Activated CD4-positive, alpha-beta T cell treated with anti-CD3 and anti-CD28 coated beads, Interleukin-2, amount 50 U/mL, for 1 hour (primary cell): ENCODE measurements around the gene ZNF367.

Experiments used
- DNase-seq: peaks from one replicate; pipeline ENCODE4 v3.0.0-alpha.2; 2020

The ZNF367 gene

DNA sequence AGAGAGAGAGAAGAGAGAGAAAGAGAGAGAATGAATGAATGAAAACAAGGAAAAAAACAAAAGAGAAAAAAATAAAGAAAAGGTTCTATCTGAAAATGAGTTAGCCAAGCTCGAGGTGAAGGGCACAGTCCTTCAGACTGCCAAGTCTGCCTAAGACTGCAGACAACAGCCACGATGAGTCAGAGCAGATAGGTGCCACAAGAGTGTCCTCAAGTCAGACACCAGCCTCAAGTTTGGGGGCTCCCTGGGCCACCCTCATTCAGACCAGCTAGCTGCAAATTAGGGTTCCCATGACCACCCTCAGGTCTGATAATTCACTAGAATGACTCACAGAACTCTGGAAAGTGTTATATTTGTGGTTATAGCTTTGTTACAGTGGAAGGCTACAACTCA lies 17.9 kb upstream of the ZNF367 start:
- DNase-seq, result no peak

DNA sequence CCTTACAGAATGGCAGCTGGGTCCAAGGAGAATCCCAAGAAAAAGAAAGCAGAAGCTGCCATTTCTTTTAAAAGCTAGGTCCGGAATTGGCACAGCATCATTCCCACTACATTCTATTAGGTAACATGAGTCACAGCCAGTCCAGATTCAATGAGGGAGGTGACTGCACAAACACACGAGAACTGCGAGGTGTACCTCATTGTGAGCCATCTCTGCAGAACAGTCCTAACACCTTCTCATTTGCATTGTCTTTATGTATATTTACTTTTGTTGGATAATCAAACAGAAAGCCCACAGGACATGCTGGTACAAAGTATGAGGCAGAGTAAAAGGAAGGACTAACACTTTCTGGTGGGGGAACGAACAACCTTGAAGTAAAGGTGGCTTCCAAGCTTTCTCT lies 17.2 kb upstream of the ZNF367 start:
- DNase-seq, result no peak

DNA sequence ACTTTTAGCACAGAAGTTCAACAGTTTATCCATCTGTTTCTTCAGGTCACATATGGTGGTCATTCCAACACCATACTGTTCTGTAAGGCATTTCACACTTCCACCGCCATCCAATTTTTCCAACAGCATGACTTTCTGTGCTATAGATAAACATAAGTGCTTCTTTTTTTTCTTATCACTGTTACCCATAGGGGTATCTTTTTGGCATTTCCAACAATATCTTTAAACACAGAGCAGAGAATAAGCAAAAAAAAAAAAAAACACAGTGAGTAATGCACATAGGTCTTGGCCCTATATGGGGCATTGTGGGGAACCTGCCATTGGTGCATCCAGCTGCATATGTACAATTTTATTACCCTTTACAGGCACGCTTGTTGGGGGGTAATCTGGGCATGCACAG lies 12.2 kb upstream of the ZNF367 start:
- no peak for DNase-seq

GRCh38 chr9:96429732-96430131 lies 11.6 kb upstream of the ZNF367 start:
- no peak for DNase-seq

GRCh38 chr9:96425500-96426169 lies 7.5 kb upstream of the ZNF367 start:
- no peak for DNase-seq

DNA sequence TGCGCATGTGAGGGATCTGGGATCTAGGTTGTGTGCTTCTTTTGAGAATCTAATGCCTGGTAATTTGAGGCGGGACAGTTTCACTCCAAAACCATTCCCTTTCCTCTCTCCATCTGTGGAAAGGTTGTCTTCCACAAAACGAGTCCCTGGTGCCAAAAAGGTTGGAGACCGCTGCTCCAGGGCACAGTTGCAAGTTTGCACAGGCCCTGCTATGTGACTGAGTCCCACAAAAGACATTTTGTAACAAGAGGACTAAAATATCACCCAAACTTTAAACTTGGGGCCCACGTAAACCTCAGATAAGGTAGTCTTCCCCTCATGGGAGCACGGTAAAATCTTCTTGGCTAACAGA lies 5.8 kb upstream of the ZNF367 start:
- no peak for DNase-seq

DNA sequence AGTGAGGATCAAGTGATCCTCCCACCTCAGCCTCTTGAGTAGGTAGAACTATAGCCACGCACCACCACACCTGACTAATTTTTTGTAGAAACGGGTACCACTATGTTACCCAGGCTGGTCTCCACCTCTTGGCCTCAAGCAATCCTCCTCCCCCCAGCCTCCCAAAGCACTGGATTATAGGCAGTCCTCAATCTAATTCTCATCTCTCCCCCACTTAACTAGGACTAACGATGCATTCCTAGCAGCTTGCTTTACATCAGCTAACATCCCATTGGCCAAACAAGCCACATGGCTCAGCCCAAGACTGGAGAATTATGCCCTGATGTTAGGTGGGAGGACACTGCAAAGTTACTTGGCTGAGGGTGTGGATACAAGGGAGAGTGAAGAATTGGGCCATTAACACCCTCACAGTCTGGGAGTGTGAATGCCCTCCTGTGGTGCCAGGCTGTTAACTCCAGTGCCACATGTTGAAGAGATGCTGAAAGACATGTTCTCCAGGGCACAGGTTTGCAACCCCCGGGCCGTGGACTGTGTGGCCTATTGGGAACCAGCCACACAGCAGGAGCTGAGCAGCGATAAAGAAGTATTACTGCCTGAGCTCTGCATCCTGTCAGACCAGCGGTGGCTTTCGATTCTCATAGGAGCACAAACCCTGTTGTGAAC lies 5.3 kb upstream of the ZNF367 start:
- no peak for DNase-seq

GRCh38 chr9:96420468-96421219 lies 2.5 kb upstream of the ZNF367 start:
- DNase-seq, result no peak

DNA sequence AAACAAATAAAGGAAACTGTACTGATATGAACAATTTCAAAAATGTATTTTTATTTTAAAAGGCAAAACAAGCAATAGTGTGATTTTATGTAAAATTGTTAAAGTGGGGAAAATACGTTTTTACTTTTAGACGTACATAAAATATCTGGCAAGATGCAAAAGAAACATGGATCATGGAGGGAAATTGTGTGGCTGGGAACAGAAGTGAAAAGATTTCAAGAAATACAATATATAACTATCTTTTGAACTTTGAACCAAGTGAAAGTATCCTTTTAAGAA lies 1.5 kb upstream of the ZNF367 start:
- DNase-seq, result no peak

GRCh38 chr9:96418920-96419690 lies 935 bp upstream of the ZNF367 start:
- peak; percentile 37 for DNase-seq

DNA sequence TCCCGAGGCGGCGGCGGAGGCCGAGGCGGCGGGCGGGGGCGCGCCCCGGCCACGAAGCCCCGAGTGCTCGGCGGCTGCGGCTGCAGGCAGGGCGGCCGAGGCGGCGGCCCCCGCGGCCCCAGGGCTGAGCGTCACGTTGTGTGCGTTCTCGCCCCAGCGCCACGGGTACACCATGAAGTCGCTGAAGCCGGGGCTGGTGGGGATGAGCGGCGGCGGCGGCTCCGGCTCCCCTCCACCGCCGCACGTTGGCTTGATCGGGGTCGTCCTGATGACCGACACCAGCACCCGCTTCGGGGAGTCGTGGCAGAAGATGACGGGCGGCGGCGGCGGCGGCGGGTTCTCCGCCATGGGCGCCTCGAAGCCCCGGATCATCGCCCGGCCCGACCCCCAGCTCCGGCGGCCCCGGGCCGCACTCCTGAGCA lies 498 bp downstream of the ZNF367 start:
- DNase-seq, result peak; percentile 36

DNA sequence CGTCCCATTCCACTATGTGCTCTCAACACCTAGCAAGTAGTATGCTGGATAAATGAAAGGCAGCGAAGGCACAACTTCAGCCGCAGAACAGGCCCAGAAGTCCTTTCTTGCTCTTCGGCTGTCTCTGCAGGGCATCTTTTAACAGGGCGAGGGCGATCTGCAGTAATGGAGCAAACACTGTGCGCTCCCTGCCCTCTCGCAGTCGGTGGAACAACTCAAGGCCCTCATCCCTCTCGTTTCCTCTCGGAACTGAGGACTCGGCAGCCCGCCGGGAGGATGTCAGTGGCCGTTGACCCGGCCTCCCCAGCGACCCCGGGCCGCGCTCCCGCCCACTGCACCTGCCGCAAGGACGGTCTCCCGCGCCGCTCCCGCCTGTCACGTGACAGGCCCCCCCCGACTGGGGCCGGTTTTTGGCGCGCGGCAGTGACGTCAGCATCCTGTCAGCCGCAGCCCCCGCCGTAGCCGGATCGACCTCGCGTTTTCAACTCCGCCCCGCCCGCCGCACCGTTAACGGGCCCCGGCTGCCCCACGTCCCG lies 1.1 kb downstream of the ZNF367 start:
- peak; percentile 93 for DNase-seq

DNA sequence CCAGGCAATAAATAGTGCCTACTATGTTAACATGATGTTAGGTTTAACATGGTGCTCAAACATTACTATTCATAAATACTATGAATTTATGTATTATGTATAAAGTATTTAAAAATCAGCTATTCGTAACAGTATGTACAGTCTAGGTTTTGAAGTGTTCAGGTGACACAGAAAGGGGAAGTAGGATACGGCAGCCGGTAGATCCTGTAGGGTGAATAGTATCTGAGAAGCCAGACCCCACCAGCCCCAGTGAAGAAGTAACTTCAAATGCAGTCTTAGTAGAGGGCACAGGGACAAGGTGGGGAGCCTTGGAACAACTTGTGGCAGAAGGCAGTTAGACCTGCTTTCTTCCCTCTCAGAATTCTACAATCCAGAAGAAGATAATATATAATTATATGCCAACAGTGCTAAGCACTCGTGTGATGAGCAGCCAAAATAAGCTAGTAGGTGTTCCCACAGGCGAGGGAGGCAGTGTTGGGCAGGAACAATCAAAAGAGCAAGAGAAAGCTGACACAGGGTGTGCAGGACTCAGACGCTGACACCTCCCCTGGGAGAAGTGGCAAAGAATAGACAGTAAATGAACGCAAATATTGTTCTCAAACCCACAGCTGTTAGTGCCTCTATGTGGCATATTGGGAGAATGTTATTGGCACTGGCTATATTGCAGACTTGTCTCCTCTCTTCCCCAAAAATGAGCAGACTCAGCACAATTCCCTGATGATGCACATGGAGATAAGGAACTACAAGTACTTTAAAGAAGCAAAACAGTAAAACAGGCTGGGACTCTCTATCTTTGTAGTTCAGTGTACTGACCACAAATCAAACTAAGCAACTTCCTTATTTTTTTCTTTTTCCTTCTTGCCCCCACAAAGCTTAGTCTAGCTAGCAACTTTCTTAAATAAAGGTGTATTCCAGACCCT lies 4.6 kb downstream of the ZNF367 start:
- peak; percentile 13 for DNase-seq

- no peak for DNase-seq
Observed at GRCh38 chr9:96412174-96412913, 5.8 kb downstream of the ZNF367 start.

DNA sequence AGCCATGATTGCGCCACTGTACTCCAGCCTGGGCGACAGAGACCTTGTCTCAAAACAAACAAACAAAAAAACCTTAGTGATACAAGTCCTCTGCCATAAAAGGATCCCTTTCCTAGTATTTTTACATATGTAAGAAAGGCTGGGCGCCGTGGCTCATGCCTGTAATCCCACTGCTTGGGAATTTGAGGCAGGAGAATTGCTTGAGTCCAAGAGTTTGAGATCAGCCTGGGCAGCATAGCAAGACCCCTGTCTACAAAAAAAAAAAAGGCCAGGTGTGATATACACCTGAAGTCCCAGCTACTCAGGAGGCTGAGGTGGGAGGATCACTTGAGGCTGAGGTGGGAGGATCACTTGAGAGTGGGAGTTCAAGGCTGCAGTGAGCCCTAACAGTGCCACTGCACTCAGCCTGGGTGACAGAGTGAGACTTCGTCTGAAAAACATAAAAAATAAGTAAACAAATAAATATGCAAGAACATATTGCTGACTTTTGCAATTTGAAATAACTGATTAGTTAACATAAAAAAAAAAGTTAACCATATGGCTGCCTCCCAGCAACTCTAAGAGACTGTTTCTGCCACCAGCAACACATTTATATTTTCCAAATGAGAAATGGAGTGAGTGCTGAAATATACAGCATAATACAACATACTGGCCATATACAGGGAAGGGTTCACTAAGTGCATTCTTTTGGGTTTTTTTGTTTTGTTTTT lies 6.9 kb downstream of the ZNF367 start:
- no peak for DNase-seq

DNA sequence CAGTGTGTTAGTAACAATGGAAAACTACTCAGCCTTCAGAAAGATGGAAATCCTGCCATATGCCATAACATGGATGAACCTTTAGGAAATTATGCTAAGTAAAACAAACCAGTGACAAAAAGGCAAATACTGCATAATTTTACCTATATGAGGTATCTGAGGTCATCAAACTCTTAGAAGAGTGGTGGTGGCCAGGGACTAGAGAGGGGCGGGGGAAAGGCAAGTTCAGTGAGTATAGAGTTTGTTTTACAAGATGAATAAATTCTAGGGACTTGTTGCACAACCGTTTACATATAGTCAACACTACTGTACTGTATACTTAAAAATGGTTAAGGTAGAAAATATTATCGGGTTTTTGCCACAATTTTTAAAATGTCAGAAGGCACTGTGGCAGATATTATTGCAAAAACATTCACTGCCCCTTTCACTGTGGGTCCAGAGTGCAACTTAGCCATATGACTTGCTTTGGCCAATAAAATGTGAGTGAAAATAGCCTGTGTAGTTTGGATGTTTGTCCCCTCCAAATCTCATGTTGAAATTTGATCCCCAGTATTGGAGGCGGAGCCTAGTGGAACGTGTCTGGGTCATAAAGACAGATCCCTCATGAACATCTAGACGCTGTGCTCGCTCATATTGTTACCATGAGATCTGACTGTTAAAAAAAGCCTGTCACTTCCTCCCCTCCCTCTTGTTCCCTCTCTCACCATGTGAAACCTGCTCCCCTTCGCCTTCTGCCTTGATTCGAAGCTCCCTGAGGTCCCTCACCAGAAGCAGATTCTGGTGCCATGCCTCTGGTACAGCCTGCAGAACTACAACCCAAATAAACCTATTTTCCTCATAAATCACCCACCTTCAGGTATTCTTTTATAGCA lies 9.5 kb downstream of the ZNF367 start:
- DNase-seq, result no peak

- DNase-seq, result no peak
Observed at GRCh38 chr9:96400132-96400910, 17.8 kb downstream of the ZNF367 start.

DNA sequence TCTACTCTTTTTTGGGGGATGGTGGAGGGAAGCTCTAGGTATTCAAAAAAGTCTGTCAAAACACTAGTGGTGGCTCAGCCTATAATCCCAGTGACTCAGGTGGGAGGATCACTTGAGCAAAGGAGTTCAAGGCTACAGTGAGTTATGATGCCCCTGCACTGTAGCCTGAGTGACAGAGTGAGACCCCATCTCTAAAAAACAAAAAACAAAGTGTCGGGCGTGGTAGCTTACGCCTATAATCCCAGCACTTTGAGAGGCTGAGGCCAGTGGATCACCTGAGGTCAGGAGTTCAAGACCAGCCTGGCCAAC lies 18.9 kb downstream of the ZNF367 start:
- DNase-seq, result no peak
